GM19043 (cell line): ENCODE measurements around the gene SIVA1.

ENCODE experiments used
- ATAC-seq: cut with Tn5 transposase; IDR thresholded peaks from one replicate; pipeline ENCODE4 v1.9.1; 2021; ENCODE audit warnings: low read depth; ENCODE audit not compliant: unreplicated experiment

The SIVA1 gene

DNA sequence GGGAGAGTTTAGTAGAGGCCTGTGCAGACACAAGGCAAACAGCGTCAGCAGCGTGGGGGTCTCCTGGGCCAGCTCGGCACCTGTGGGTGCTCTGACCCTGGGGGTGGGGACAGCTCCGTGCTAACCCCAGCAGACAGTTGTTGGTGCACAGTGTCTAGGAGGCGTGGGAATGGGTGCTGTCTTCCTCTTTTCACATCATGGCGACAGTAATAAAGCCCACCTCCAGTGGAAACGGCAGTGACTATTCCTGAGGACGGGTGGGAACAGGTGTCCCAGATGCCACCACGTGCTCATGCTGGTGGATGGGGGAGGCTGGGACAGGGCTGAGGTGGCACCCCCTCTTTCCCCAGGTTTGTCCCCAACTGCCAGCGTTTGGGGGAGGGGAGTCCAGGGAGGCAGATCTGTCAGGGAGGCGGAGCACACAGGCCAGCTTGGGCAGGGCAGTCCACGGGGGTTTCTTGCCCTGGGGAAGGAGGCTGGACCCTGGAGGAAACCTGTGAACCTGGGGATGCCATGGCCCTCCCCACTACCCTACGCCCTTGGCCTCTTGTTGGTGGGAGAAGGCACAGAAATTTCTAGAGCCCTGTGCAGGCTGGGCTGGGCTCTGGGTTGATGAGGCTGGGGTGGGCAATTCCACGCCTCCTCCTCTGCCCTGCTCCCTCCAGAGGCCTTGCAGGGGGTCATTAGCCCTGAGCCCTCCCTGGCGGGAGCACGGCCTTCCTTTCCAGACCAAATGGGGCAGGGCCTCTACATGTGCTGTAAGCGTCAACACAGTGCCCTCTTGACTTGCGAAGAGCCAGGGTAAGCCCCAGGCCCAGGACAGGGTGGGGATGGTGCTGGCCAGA, 51.8 kb downstream of the SIVA1 start:
- no peak for ATAC-seq

DNA sequence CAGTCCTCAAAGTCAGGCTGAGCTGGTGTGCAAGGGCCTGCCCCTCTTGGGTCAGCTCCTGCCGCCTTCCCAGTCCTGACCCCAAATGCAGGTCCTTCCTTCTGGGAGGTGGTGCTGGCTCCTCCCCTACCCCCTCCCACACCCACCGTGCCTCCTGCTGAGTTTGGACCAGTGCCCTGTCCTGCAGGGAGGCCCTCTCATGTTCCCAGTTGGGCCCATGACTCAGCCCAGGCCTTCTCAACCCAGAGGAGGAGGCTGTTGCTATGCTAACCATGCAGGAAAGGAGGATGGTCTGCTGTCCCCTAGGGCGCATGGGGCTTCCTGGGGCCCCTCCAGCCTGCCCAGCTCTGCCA, 52.4 kb downstream of the SIVA1 start:
- ATAC-seq, result no peak

DNA sequence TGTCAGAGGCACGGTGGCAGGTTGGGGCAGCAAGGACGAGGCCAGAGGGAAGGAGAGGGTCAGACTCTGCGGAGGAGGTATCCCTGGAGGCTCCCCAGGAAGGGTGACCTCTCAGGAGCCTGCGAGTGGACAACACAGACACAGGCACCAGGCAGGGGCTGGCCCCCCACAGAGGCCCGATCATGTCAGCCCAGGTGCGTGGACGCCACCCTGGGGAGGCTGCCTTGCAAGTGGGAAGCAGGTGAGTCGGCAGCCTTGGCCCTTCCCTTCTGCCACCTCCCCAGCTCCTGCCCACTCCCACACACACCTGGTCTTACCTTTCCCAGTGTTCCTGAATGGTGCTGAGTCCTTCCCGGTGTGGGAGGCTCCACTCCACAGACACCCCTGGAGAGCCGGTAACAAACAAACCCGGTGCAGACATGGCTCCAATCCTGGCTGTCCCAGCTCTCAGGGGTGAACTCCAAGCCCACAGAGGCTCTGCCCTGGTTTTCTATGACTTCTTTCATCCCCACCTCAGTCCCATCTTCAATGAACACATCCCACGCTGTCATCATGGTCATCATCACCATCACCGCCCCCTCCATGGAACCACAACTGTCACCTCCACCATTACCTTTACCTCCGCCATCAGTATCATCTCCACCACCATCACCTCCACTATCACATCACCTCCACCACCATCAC, 53.1 kb downstream of the SIVA1 start:
- ATAC-seq, result no peak

DNA sequence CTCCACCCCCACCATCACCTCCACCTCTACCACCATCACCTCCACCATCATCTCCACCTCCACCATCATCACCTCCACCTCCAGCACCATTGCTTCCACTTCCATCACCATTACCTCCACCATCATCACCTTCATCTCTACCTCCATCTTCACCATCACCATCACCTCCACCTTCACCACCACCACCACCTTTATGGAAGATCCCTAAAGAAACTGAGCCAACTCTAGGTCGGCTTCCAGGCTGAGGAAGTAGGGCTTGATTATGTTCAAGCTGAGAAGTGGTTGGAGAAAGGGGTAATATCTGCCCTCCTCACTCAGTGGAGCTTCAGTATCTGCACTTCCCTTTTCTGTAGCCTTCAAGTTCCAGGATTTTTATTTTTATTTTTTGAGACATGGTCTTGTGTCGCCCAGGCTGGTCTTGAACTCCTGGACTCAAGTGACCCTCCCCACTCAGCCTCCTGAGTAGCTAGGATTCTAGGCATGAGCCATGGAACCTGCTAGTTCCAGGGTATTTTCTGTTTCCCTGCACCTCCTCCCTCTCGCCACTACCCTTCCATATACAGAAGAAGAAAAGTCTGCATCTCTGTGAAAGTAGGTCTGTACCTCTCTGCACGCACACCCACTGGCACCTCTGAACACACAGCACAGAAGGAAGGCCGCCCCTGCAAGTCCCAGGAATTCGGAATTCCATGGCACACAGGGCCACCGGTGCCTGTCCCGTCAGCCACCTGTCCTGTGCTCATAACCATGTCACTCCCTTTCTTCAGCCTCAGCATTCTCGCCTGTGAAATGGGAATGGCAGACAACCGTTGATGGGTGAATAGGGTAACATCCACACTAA, 53.9 kb downstream of the SIVA1 start:
- no peak for ATAC-seq

DNA sequence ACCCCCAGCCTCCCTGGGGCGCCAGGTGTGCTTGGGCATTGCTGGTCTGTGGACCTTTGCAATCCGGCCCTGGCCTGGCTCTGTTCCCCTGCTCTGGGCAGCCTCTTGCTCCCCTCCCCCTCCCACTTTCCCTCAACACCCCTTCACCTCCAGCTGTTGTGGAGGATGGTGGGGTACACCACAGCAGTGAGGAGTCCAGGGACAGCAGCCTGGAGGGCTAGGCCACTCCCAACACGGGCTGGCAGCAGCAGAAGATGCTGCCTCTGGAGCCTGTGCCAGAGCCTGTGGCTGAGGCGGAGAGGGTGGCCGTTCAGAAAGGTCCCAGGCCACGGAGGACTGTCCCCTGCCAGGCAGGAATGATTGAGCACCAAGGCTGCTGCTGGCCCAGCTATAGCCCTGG, 55.5 kb downstream of the SIVA1 start:
- no peak for ATAC-seq
